ENCODE data around the gene PTPN7. TPM values are rescaled to one million over a fixed set of nuclear protein-coding genes. Genes with fewer than 3 reads are reported as not detected.
A peak's percentile ranks its signal among the peaks of the same experiment; 100 is the strongest.

Gene PTPN7
- total RNA-seq, 2 donors from 2014 or later = not detected

GRCh38 chr1:202110977-202111376 is 49.4 kb downstream of the PTPN7 start:
- no peaks in the 10 kb centered on the region for H3K27me3 Mint-ChIP-seq (ENCODE audit: insufficient read depth)
- no peaks in the 10 kb centered on the region for H3K9me3 Mint-ChIP-seq
- Histone ChIP-seq H3K36me3 (ENCODE audit: control insufficient read depth, insufficient read depth, low read length) (no peaks in the 10 kb centered on the region), H3K27ac (ENCODE audit: low read depth, low read length) (no peak overlapping the region), H3K27me3 (ENCODE audit: control insufficient read depth, insufficient read depth, low read length, poor library complexity, severe bottlenecking) (no peaks in the 10 kb centered on the region), H3K4me3 (ENCODE audit: low read length) (no peak overlapping the region), H3K9ac (ENCODE audit: extremely low read depth, low read length, poor library complexity, severe bottlenecking) (no peak overlapping the region), H3K4me1 (ENCODE audit: control insufficient read depth, insufficient read depth, low read length) (peaks cover 2% of the 10 kb centered on the region), H3K9me3 (ENCODE audit: control insufficient read depth, low read length) (no peaks in the 10 kb centered on the region)
- peak; percentile 41 for DNase-seq
- peaks cover 37% of the 10 kb centered on the region for H3K4me1 Mint-ChIP-seq
- no peaks in the 10 kb centered on the region for H3K36me3 Mint-ChIP-seq (ENCODE audit: low read depth)
- no peak overlapping the region for H3K27ac Mint-ChIP-seq
- no peak for TF ChIP-seq CTCF (conservative IDR thresholded peaks at IDR 0.05)
- WGBS, 2 experiments (ENCODE audit: insufficient coverage in 1 of 2, insufficient read length in 1 of 2) = 89 to 90% methylated on average over 2 to 3 of the region's 3 CpGs
- H3K4me3 Mint-ChIP-seq = no peak overlapping the region

- peak overlapping the region; percentile 21 for H3K27ac ChIP-seq (ENCODE audit: low read depth, low read length)
- 84 to 88% methylated on average over 7 to 13 of the region's 13 CpGs for WGBS, 2 experiments (ENCODE audit: insufficient coverage in 1 of 2, insufficient read length in 1 of 2)
These were observed 52.3 kb downstream of the PTPN7 start for GRCh38 chr1:202107801-202108731.

GRCh38 chr1:202107321-202107761 is 53.1 kb downstream of the PTPN7 start:
- WGBS, 2 experiments (ENCODE audit: insufficient coverage in 1 of 2, insufficient read length in 1 of 2) = 81 to 84% methylated on average over 5 of the region's 5 CpGs
- Mint-ChIP-seq H3K9me3 (no peaks in the 10 kb centered on the region), H3K4me3 (no peak overlapping the region), H3K27me3 (ENCODE audit: insufficient read depth) (no peaks in the 10 kb centered on the region), H3K36me3 (ENCODE audit: low read depth) (no peaks in the 10 kb centered on the region), H3K4me1 (peaks cover 36% of the 10 kb centered on the region), H3K27ac (peak overlapping the region; percentile 74)
- Histone ChIP-seq H3K36me3 (ENCODE audit: control insufficient read depth, insufficient read depth, low read length) (no peaks in the 10 kb centered on the region), H3K9ac (ENCODE audit: extremely low read depth, low read length, poor library complexity, severe bottlenecking) (no peak overlapping the region), H3K27ac (ENCODE audit: low read depth, low read length) (no peak overlapping the region), H3K4me3 (ENCODE audit: low read length) (no peak overlapping the region), H3K9me3 (ENCODE audit: control insufficient read depth, low read length) (no peaks in the 10 kb centered on the region), H3K27me3 (ENCODE audit: control insufficient read depth, insufficient read depth, low read length, poor library complexity, severe bottlenecking) (no peaks in the 10 kb centered on the region), H3K4me1 (ENCODE audit: control insufficient read depth, insufficient read depth, low read length) (peaks cover 10% of the 10 kb centered on the region)
- TF ChIP-seq CTCF (conservative IDR thresholded peaks at IDR 0.05) = no peak
- DNase-seq = peak; percentile 67

More at GRCh38 chr1:202107801-202108731, 52.3 kb downstream of the PTPN7 start:
- Mint-ChIP-seq H3K9me3 (no peaks in the 10 kb centered on the region), H3K27me3 (ENCODE audit: insufficient read depth) (no peaks in the 10 kb centered on the region), H3K4me1 (peaks cover 39% of the 10 kb centered on the region), H3K36me3 (ENCODE audit: low read depth) (no peaks in the 10 kb centered on the region), H3K27ac (peak overlapping the region; percentile 74), H3K4me3 (no peak overlapping the region)
- H3K4me3 ChIP-seq (ENCODE audit: low read length) = no peak overlapping the region
- no peaks in the 10 kb centered on the region for H3K36me3 ChIP-seq (ENCODE audit: control insufficient read depth, insufficient read depth, low read length)
- H3K4me1 ChIP-seq (ENCODE audit: control insufficient read depth, insufficient read depth, low read length) = peaks cover 10% of the 10 kb centered on the region
- no peak for TF ChIP-seq CTCF (conservative IDR thresholded peaks at IDR 0.05)
- no peaks in the 10 kb centered on the region for H3K27me3 ChIP-seq (ENCODE audit: control insufficient read depth, insufficient read depth, low read length, poor library complexity, severe bottlenecking)
- no peak overlapping the region for H3K9ac ChIP-seq (ENCODE audit: extremely low read depth, low read length, poor library complexity, severe bottlenecking)
- no peaks in the 10 kb centered on the region for H3K9me3 ChIP-seq (ENCODE audit: control insufficient read depth, low read length)
- peak; percentile 65 for DNase-seq

Data from endodermal cell (in vitro differentiated cells).